GM23248 (cell line): ENCODE data around the gene CPNE4.

Experiments used
- EZH2 ChIP-seq: fragments of 200-600 bp; sonication (generic); IDR thresholded peaks from 2 replicates; pipeline ENCODE4 v1.6.1; 2018; ENCODE audit warnings: antibody characterized with exemption, mild to moderate bottlenecking; ENCODE audit not compliant: insufficient read depth, poor library complexity, severe bottlenecking
- EZH2phosphoT487 ChIP-seq: fragments of 200-600 bp; sonication (generic); IDR thresholded peaks from 2 replicates; pipeline ENCODE4 v1.6.1; 2018; ENCODE audit warnings: antibody characterized with exemption, moderate library complexity, mild to moderate bottlenecking, low read depth; ENCODE audit not compliant: insufficient read depth

DNA sequence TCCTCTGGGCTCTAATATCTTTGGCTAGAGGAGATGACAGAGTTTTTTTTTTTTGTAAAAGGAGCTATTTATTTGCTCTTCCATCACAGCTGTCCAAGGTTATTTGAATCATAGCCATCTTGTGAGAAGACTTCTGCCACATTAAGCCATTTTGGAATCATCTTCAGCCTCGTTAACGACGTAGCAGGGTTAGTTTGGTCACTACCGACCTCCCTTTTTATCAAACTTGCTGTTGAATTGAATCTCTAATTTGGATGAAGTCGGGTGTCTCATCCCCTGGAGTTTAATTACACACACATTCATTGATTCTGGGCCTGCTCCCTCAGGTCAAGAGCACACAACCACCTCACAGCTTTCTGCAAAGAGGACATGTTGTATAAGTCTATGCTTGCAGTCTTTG is 238.7 kb downstream of the CPNE4 start:
- TF ChIP-seq EZH2 (no peak), EZH2phosphoT487 (no peak)
